ENCODE measurements around the gene PIGB.

DNA sequence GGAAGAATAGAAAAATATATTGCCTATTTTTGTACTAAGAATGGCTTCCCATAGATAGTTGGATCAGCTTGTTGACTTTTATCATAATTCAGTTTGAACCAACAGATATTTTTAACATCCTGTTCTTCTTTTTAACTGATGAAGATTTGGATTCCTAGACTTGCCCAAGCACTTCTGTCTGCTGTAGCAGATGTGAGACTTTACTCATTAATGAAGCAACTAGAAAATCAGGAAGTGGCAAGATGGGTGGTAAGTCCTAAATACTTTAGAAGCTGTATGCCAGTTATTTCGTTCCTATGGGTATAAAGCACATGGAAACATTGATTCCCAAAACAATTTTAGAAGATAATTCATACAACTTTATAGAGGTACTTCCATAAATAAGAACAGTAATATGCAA lies 8.4 kb downstream of the PIGB start:
- TF ChIP-seq NFRKB (IDR thresholded peaks at IDR 0.05), result no peak
- TF ChIP-seq SP1 (IDR thresholded peaks at IDR 0.05), result no peak
- TF ChIP-seq CTBP1 (IDR thresholded peaks at IDR 0.05; ENCODE audit: borderline replicate concordance), result no peak

Data from HEK293T (cell line).